ENCODE results near the gene GPX2.

GPX2 gene

GRCh38 chr14:64960762-64961276, 18.3 kb upstream of the GPX2 start:
- no peak for DNase-seq

- DNase-seq: no peak
Measured at GRCh38 chr14:64958743-64959142, 16.2 kb upstream of the GPX2 start.

GRCh38 chr14:64958201-64958600, 15.7 kb upstream of the GPX2 start:
- DNase-seq: no peak

- no peak for DNase-seq
Measured at GRCh38 chr14:64956697-64957406, 14.3 kb upstream of the GPX2 start.

- no peak for DNase-seq
Measured at GRCh38 chr14:64955297-64955696, 12.8 kb upstream of the GPX2 start.

- DNase-seq: no peak
Measured at GRCh38 chr14:64954491-64955240, 12.1 kb upstream of the GPX2 start.

- DNase-seq: no peak
Measured at GRCh38 chr14:64953661-64954060, 11.1 kb upstream of the GPX2 start.

- DNase-seq: no peak
Measured at GRCh38 chr14:64953310-64953654, 10.7 kb upstream of the GPX2 start.

GRCh38 chr14:64952598-64953309, 10.2 kb upstream of the GPX2 start:
- no peak for DNase-seq

GRCh38 chr14:64951724-64952123, 9.2 kb upstream of the GPX2 start:
- DNase-seq: no peak

GRCh38 chr14:64951291-64951690, 8.7 kb upstream of the GPX2 start:
- no peak for DNase-seq

- DNase-seq: no peak
Measured at GRCh38 chr14:64950889-64951288, 8.3 kb upstream of the GPX2 start.

GRCh38 chr14:64948612-64949210, 6.2 kb upstream of the GPX2 start:
- no peak for DNase-seq

GRCh38 chr14:64947710-64948611, 5.4 kb upstream of the GPX2 start:
- no peak for DNase-seq

- no peak for DNase-seq
Measured at GRCh38 chr14:64946310-64947045, 3.9 kb upstream of the GPX2 start.

- DNase-seq: no peak
Measured at GRCh38 chr14:64945431-64946178, 3.1 kb upstream of the GPX2 start.

GRCh38 chr14:64944861-64945260, 2.3 kb upstream of the GPX2 start:
- no peak for DNase-seq

GRCh38 chr14:64944041-64944440, 1.5 kb upstream of the GPX2 start:
- DNase-seq: no peak

- no peak for DNase-seq
Measured at GRCh38 chr14:64943556-64943955, 1.0 kb upstream of the GPX2 start.

GRCh38 chr14:64940336-64940910, 2.1 kb downstream of the GPX2 start:
- DNase-seq: no peak

All from right kidney (tissue), 1 donor.